Type B pancreatic cell (in vitro differentiated cells): ENCODE measurements around the gene ROS1. TPM values are rescaled to one million over a fixed set of nuclear protein-coding genes. Genes with fewer than 3 reads are reported as not detected.

Experiments
- DNase-seq: peaks from one replicate; pipeline ENCODE4 v3.0.0; 2021; ENCODE audit warnings: mixed read lengths; ENCODE audit not compliant: unreplicated experiment; ENCODE audit errors: extremely low spot score
- H3K27ac Mint-ChIP-seq: 2 replicates; pipeline ENCODE4 v1.8.0; 2021; ENCODE audit warnings: mild to moderate bottlenecking, mixed read lengths
- H3K27me3 Mint-ChIP-seq: 2 replicates; pipeline ENCODE4 v1.8.0; 2021; ENCODE audit warnings: mixed read lengths
- H3K36me3 Mint-ChIP-seq: 2 replicates; pipeline ENCODE4 v1.8.0; 2021; ENCODE audit warnings: mixed read lengths
- H3K4me1 Mint-ChIP-seq: one replicate; pipeline ENCODE4 v1.8.0; 2021; ENCODE audit warnings: mixed read lengths; ENCODE audit not compliant: unreplicated experiment
- H3K4me3 Mint-ChIP-seq: 2 replicates; pipeline ENCODE4 v1.8.0; 2021; ENCODE audit warnings: mild to moderate bottlenecking, mixed read lengths
- H3K9me3 Mint-ChIP-seq: 2 replicates; pipeline ENCODE4 v1.8.0; 2021; ENCODE audit warnings: mixed read lengths
- total RNA-seq: library from RNA; stranded (reverse); gene quantifications from 2 replicates; pipeline ENCODE4 v1.2.1, GENCODE V29; 2021; ENCODE audit warnings: low replicate concordance
- TF ChIP-seq, protein P1 (sequence below): fragments of 200-600 bp; sonication (generic); conservative IDR thresholded peaks from 2 replicates; pipeline ENCODE4 v1.5.0; 2021; ENCODE audit warnings: antibody characterized with exemption, mild to moderate bottlenecking

ROS1 gene
- total RNA-seq, 1 donor from 2014 or later, result 0.19 TPM

DNA sequence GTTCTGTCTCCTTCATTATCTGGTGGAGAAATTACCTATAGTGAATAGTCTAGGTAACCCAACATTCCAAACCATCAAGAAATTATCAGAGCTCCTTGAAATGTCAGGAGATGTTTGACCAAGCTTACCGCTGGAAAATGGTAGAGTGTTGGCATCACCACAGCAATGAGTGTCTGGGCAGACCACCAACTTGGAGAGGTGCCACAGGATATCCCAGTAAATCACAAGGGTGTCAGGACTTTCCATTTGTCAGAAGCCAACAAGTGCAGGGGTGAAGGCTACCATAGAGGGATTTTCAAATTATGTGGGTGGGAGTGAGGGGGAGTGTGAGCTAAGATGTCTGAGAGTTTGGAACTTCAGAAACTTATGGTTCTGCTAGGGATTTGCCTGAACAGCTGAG is 87.2 kb downstream of the ROS1 start:
- TF ChIP-seq, protein P1, sequence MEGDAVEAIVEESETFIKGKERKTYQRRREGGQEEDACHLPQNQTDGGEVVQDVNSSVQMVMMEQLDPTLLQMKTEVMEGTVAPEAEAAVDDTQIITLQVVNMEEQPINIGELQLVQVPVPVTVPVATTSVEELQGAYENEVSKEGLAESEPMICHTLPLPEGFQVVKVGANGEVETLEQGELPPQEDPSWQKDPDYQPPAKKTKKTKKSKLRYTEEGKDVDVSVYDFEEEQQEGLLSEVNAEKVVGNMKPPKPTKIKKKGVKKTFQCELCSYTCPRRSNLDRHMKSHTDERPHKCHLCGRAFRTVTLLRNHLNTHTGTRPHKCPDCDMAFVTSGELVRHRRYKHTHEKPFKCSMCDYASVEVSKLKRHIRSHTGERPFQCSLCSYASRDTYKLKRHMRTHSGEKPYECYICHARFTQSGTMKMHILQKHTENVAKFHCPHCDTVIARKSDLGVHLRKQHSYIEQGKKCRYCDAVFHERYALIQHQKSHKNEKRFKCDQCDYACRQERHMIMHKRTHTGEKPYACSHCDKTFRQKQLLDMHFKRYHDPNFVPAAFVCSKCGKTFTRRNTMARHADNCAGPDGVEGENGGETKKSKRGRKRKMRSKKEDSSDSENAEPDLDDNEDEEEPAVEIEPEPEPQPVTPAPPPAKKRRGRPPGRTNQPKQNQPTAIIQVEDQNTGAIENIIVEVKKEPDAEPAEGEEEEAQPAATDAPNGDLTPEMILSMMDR, result no peak
- Mint-ChIP-seq H3K4me1 (no peaks in the 10 kb centered on the region), H3K27me3 (peaks cover 3% of the 10 kb centered on the region), H3K9me3 (no peaks in the 10 kb centered on the region), H3K36me3 (no peaks in the 10 kb centered on the region), H3K4me3 (no peak overlapping the region), H3K27ac (no peak overlapping the region)
- DNase-seq, result no peak

DNA sequence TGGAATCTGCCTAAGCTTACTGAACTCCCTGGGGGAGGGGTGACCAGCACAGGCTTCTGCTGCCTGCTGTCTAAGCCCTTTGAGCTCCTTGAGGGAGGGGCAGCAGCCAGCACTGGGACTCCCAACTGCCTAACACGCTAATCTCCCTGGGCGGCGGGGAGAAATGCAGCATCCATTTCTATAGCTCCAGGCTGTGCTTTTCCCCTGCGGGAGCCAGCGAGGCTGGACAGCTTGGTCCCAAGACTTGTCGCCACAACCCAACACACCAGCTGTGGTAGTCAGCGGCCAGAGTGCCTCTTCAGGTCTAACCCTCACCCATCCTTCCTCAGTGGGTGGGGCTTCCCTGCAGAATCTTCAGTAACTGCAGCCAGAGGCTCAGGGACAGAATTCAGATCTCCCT is 95.8 kb downstream of the ROS1 start:
- H3K9me3 Mint-ChIP-seq, result no peaks in the 10 kb centered on the region
- H3K4me1 Mint-ChIP-seq, result no peaks in the 10 kb centered on the region
- H3K36me3 Mint-ChIP-seq, result no peaks in the 10 kb centered on the region
- H3K27ac Mint-ChIP-seq, result no peak overlapping the region
- no peak overlapping the region for H3K4me3 Mint-ChIP-seq
- no peaks in the 10 kb centered on the region for H3K27me3 Mint-ChIP-seq
- TF ChIP-seq, protein P1, result no peak
- DNase-seq, result no peak

DNA sequence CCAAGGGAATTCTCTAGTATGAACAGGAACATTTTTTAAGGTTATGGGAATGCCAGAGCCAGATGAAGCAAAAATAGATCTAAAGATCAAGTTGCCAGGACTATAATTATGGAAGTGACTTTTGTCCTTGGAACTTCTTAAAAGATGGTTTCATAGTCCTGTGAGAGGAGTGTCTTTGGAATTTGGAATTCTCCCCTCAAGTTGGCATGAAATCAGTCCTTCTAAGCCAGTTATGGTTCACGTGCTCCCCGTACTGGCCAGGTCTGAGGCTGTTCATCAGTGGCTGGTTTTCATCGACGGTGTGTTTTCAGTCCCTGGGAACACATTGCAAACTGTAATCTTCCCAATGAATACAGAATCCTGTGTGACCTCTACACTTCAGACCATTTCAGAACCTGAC is 97.2 kb downstream of the ROS1 start:
- Mint-ChIP-seq H3K4me1 (no peaks in the 10 kb centered on the region), H3K36me3 (no peaks in the 10 kb centered on the region), H3K27me3 (no peaks in the 10 kb centered on the region), H3K27ac (no peak overlapping the region), H3K9me3 (no peaks in the 10 kb centered on the region), H3K4me3 (no peak overlapping the region)
- TF ChIP-seq, protein P1, result no peak
- DNase-seq, result no peak

DNA sequence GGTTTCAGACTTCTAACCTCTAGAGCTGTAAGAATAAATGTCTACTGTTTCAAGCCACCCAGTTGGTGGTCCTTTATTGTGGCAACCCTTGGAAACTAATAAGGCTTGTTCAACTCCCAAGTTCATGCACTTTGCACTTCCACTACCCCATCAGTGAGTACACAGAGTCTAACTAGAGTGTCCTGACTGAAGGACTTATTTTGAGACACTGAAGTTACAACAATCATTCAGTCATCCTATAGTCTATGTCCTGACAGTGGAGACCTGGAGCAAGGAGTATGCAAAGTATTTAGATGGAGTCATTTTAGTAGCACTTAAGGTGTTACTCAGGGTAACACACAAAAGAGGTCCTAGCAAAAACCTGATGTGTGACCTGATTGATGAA is 97.7 kb downstream of the ROS1 start:
- Mint-ChIP-seq H3K36me3 (no peaks in the 10 kb centered on the region), H3K4me3 (no peak overlapping the region), H3K4me1 (no peaks in the 10 kb centered on the region), H3K27ac (no peak overlapping the region), H3K27me3 (no peaks in the 10 kb centered on the region), H3K9me3 (no peaks in the 10 kb centered on the region)
- DNase-seq, result no peak
- TF ChIP-seq, protein P1, result no peak

DNA sequence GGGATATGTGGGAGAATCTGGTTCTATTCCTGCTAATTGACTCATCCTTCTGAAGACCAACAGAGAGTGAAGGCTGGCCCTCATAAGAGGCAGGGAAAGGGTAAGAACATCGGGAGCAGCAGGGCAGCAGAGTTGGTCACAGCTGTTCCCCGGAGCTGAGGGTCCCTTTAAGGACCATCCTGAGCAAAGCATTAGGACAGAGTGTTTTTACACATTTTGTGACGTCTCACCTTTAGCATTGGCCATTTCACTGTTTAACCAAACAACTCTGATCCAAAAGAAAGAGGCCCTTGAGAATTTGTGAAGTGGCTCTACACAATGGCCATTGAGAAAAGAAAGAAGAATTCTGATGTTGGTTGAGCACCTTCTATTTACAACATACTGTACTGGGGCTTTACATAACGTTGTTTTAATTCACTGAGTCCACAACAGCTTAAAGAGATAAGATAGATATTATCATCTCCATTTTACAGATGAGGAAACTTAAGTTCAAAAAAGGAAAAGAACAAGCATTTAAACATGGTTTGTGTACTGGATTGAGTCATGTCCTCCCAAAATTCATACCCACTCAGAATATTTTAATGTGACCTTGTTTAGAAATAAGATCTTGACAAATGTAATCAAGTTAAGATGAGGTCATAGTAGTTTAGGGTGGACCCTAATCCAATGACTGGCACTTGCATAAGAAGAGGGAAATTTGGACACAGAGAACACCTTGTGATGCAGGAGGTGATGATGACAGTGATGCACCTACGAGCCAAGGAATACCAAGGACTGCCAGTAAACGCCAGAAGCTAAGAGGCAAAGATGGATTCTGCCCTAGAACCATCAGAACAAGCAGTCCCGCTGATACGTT is 98.4 kb downstream of the ROS1 start:
- Mint-ChIP-seq H3K27me3 (no peaks in the 10 kb centered on the region), H3K9me3 (no peaks in the 10 kb centered on the region), H3K36me3 (no peaks in the 10 kb centered on the region), H3K27ac (no peak overlapping the region), H3K4me3 (no peak overlapping the region), H3K4me1 (no peaks in the 10 kb centered on the region)
- DNase-seq, result no peak
- TF ChIP-seq, protein P1, result no peak
